B cell (primary cell): ENCODE data around the gene WNK1. TPM values are rescaled to one million over a fixed set of nuclear protein-coding genes. Genes with fewer than 3 reads are reported as not detected.

Experiments
- ATAC-seq: fragments of 200-7000 bp; cut with Tn5 transposase; one replicate; pipeline ENCODE4 v1.10.0; 2021; ENCODE audit warnings: low read depth, mild to moderate bottlenecking, moderate number of reproducible peaks, moderate library complexity
- CTCF ChIA-PET: fragments of 350-600 bp; sonication (Branson Sonifier 250); formaldehyde crosslinking; loops from one replicate; lab custom pipeline; 2021; ENCODE audit warnings: antibody characterized with exemption, inconsistent platforms; lab: Charles Lee
- POLR2A ChIA-PET: fragments of 350-600 bp; sonication (Branson Sonifier 250); formaldehyde crosslinking; loops from one replicate; lab custom pipeline; 2021; ENCODE audit warnings: antibody characterized with exemption; lab: Charles Lee
- DNase-seq: peaks from one replicate; pipeline ENCODE4 v3.0.0; 2013
- H2AFZ ChIP-seq: 2 replicates; pipeline ENCODE4 v1.6.1; 2012; ENCODE audit warnings: mild to moderate bottlenecking, low read depth, low read length; ENCODE audit not compliant: insufficient read depth, poor library complexity, severe bottlenecking
- H3K27ac ChIP-seq, 2 donors: 1 replicate in 1 of 2; 2 replicates in 1 of 2; pipeline ENCODE4 v1.5.1; 2012 to 2013; ENCODE audit warnings: low read length in 2 of 2, mild to moderate bottlenecking in 2 of 2, moderate library complexity in 1 of 2
- H3K27me3 ChIP-seq, 4 experiments: fragments of 200-600 bp in 1 of 4; sonication (generic) in 1 of 4; replicated peaks in 1 of 4; 1 replicate in 2 of 4; 2 replicates in 2 of 4; pipeline versions ENCODE4 v1.6.1 to v1.7.0; 2013 to 2016; ENCODE audit warnings: low read length in 3 of 4, mild to moderate bottlenecking in 2 of 4, mixed read lengths in 1 of 4, moderate library complexity in 1 of 4; ENCODE audit not compliant: insufficient read depth in 4 of 4, control insufficient read depth in 3 of 4; ENCODE audit errors: control extremely low read depth in 1 of 4
- H3K36me3 ChIP-seq, 2 experiments: replicated peaks in 1 of 2; 1 replicate in 1 of 2; 2 replicates in 1 of 2; pipeline versions ENCODE4 v1.6.1 to v1.7.1; 2013; ENCODE audit warnings: low read length in 1 of 2; ENCODE audit not compliant: insufficient read depth in 2 of 2, control insufficient read depth in 1 of 2; ENCODE audit errors: control extremely low read depth in 1 of 2, extremely low read depth in 1 of 2
- H3K4me1 ChIP-seq, 2 donors: fragments of 200-600 bp in 1 of 2; sonication (generic) in 1 of 2; 1 replicate in 1 of 2; 2 replicates in 1 of 2; pipeline versions ENCODE4 v1.5.1 to v1.6.1; 2013 to 2017; ENCODE audit warnings: low read length in 2 of 2; ENCODE audit not compliant: control insufficient read depth in 2 of 2, insufficient read depth in 2 of 2
- H3K4me2 ChIP-seq: replicated peaks from 2 replicates; pipeline ENCODE3; 2012; ENCODE audit warnings: mild to moderate bottlenecking, low read depth, low read length; ENCODE audit not compliant: poor library complexity, severe bottlenecking
- H3K4me3 ChIP-seq, 5 experiments: fragments of 200-600 bp in 1 of 5; sonication (generic) in 1 of 5; 1 replicate in 3 of 5; 2 replicates in 2 of 5; pipeline versions ENCODE4 v1.5.1 to v1.7.0; 2011 to 2016; ENCODE audit warnings: low read length in 4 of 5, mild to moderate bottlenecking in 4 of 5, low read depth in 2 of 5, control low read depth in 1 of 5, moderate library complexity in 1 of 5; ENCODE audit not compliant: insufficient read depth in 1 of 5; ENCODE audit errors: control extremely low read depth in 1 of 5, extremely low read depth in 1 of 5
- H3K79me2 ChIP-seq: fragments of 200-600 bp; sonication (generic); one replicate; pipeline ENCODE4 v1.6.0; 2016; ENCODE audit warnings: low read length; ENCODE audit not compliant: control insufficient read depth, insufficient read depth
- H3K9ac ChIP-seq: fragments of 200-600 bp; sonication (generic); 2 replicates; pipeline ENCODE4 v1.6.1; 2017; ENCODE audit warnings: mild to moderate bottlenecking, low read length, moderate library complexity
- H3K9me3 ChIP-seq, 3 donors: one replicate each; pipeline versions ENCODE4 v1.6.1 to v1.7.1; 2013; ENCODE audit warnings: low read length in 2 of 3; ENCODE audit not compliant: control insufficient read depth in 2 of 3, insufficient read depth in 1 of 3; ENCODE audit errors: control extremely low read depth in 1 of 3
- H4K20me1 ChIP-seq: 2 replicates; pipeline ENCODE4 v1.6.0; 2012; ENCODE audit warnings: mild to moderate bottlenecking, low read length; ENCODE audit not compliant: insufficient read depth, control insufficient read depth, poor library complexity, severe bottlenecking
- H3K27ac Mint-ChIP-seq: one replicate; pipeline ENCODE4 v1.8.0; 2021; ENCODE audit warnings: mixed read lengths
- H3K27me3 Mint-ChIP-seq: one replicate; pipeline ENCODE4 v1.8.0; 2021; ENCODE audit warnings: mixed read lengths
- H3K4me1 Mint-ChIP-seq: one replicate; pipeline ENCODE4 v1.8.0; 2021; ENCODE audit warnings: mixed read lengths
- H3K4me3 Mint-ChIP-seq: one replicate; pipeline ENCODE4 v1.8.0; 2021; ENCODE audit warnings: mixed read lengths
- H3K9me3 Mint-ChIP-seq: one replicate; pipeline ENCODE4 v1.8.0; 2022; ENCODE audit warnings: mixed read lengths; ENCODE audit not compliant: insufficient read depth
- CTCF ChIP-seq: fragments of 200-600 bp; IDR thresholded peaks from one replicate; pipeline ENCODE4 v1.8.0; 2022; ENCODE audit warnings: antibody characterized with exemption, mild to moderate bottlenecking
- EZH2 ChIP-seq: IDR thresholded peaks from 2 replicates; pipeline ENCODE4 v1.6.1; 2012; ENCODE audit warnings: borderline replicate concordance, low read depth, mild to moderate bottlenecking, moderate library complexity, low read length; ENCODE audit not compliant: insufficient read depth, poor library complexity, severe bottlenecking
- WGBS: methylation state at CpG from one replicate; pipeline ENCODE4 v1.1.5; 2013; ENCODE audit warnings: missing lambda C conversion rate; ENCODE audit not compliant: insufficient coverage; 5-methylcytosine and 5-hydroxymethylcytosine counted together
- intact Hi-C: fragments of 100-400 bp; cut with micrococcal nuclease; formaldehyde crosslinking; loops from one replicate; pipeline ENCODE4 v1.10.0; 2022
- polyA plus RNA-seq: library from polyadenylated mRNA; depleted of rRNA; stranded (reverse); fragments of >200 nt; gene quantifications from 2 replicates; pipeline ENCODE4 v1.2.3, GENCODE V29; 2012
- total RNA-seq, 2 donors: library from RNA; stranded (reverse); fragments of 120-200 nt in 1 of 2; gene quantifications; 1 replicate in 1 of 2; 2 replicates in 1 of 2; pipeline versions ENCODE4 v1.2.3 to v1.2.4, GENCODE V29; 2013 to 2022

Gene WNK1
- total and polyA plus RNA-seq, 2 donors (not counting 1 experiment from before 2014, with no cell fraction given): 43.9 to 188 TPM

DNA sequence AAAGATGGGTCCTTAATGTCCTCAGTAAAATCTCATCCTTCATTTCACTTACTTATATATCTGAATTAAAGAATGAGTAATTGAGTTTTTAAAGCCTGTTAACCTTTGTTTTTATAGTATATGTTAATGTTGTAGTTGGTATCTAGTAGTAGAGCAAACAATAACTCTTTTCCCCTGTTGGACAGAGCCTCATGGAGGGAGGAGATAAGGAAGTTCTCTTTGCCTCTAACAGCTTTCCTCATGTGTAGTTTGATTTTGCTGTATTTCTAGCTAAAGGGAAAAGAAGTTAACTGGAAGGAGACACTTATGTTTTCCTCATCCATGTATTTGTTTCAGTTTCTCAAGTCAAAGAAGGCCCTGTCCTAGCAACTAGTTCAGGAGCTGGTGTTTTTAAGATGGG lies 141.8 kb downstream of the WNK1 start:
- Mint-ChIP-seq H3K9me3 (no peaks in the 10 kb centered on the region), H3K27ac (peak overlapping the region; percentile 15), H3K4me3 (no peak overlapping the region), H3K27me3 (no peaks in the 10 kb centered on the region), H3K4me1 (no peaks in the 10 kb centered on the region)
- Histone ChIP-seq H3K27ac (no peak overlapping the region), H3K27me3 (no peaks in the 10 kb centered on the region), H3K4me3 (no peak overlapping the region), H3K79me2 (no peaks in the 10 kb centered on the region), H3K36me3 (peaks cover 12 to 60% of the 10 kb centered on the region in 2 experiments), H3K4me2 (no peak overlapping the region), H3K4me1 (no peaks in the 10 kb centered on the region), H3K9ac (no peak overlapping the region), H3K9me3 (no peaks in the 10 kb centered on the region), H2AFZ (no peak overlapping the region), H4K20me1 (no peaks in the 10 kb centered on the region)
- no peak for DNase-seq
- ATAC-seq: no peak
- ChIA-PET CTCF (interaction anchor here (0.5 to 0.8 kb wide), 2 partner anchors 56 to 80 kb away, joined by 3 to 6 read pairs; partner anchors contain the start of gene RAD52), POLR2A (no interaction called here)
- TF ChIP-seq EZH2 (no peak), CTCF (no peak)
- intact Hi-C loops: no loop called here

DNA sequence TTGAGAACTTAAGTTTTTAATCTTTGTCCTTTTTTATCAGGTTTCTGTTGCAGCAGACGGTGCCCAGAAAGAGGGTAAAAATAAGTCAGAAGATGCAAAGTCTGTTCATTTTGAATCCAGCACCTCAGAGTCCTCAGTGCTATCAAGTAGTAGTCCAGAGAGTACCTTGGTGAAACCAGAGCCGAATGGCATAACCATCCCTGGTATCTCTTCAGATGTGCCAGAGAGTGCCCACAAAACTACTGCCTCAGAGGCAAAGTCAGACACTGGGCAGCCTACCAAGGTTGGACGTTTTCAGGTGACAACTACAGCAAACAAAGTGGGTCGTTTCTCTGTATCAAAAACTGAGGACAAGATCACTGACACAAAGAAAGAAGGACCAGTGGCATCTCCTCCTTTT lies 143.7 kb downstream of the WNK1 start:
- no peak overlapping the region for H3K27ac ChIP-seq
- Mint-ChIP-seq H3K4me3 (no peak overlapping the region), H3K4me1 (no peaks in the 10 kb centered on the region), H3K27ac (no peak overlapping the region), H3K9me3 (no peaks in the 10 kb centered on the region), H3K27me3 (no peaks in the 10 kb centered on the region)
- 80% methylated on average over 4 of the region's 4 CpGs for WGBS
- H3K36me3 ChIP-seq: peaks cover 12 to 58% of the 10 kb centered on the region in 2 experiments
- H3K9me3 ChIP-seq: no peaks in the 10 kb centered on the region
- ATAC-seq (no peak), DNase-seq (no peak)
- H3K9ac ChIP-seq: no peak overlapping the region
- TF ChIP-seq CTCF: no peak
- no peak for TF ChIP-seq EZH2
- ChIA-PET CTCF (interaction anchor here (0.6 kb wide), 1 partner anchor 282 kb away, joined by 3 read pairs; no protein-coding TSS in a partner anchor), POLR2A (no interaction called here)
- H3K79me2 ChIP-seq: no peaks in the 10 kb centered on the region
- no peaks in the 10 kb centered on the region for H3K27me3 ChIP-seq
- H3K4me1 ChIP-seq: no peaks in the 10 kb centered on the region
- intact Hi-C loops: no loop called here
- H4K20me1 ChIP-seq: no peaks in the 10 kb centered on the region
- H3K4me2 ChIP-seq: no peak overlapping the region
- no peak overlapping the region for H3K4me3 ChIP-seq
- no peak overlapping the region for H2AFZ ChIP-seq
